ENCODE measurements around the gene PMEPA1.

DNA sequence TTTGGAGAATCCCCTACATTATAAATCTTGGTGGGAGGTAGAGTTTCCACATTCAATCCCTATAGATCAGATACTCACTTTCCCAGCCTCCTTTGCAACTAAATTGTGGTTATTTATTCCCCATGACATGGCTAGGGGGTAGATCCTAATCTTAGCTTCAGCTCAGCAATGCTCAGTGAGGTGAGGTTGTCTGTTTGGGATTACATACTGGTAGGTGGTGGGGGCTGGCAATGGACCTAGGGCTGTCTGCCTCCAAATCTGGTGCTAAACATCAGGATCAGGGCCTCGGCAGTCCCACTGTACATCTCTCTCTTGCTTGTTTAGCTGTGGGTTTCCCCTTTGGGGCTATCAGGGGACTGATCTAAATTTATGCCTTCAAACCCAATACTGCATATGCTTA lies 45.8 kb upstream of the PMEPA1 start:
- TF ChIP-seq SMARCA5 (IDR thresholded peaks at IDR 0.05) (no peak), PBX3 (IDR thresholded peaks at IDR 0.05; ENCODE audit: insufficient replicate concordance, low read depth, low read length) (no peak), GABPA (IDR thresholded peaks at IDR 0.05; ENCODE audit: low read depth) (no peak), EP300 (IDR thresholded peaks at IDR 0.05; ENCODE audit: borderline replicate concordance in 1 of 2, control insufficient read depth in 1 of 2, low read depth in 2 of 2, low read length in 2 of 2) (no peak), HDAC2 (IDR thresholded peaks at IDR 0.05) (no peak), POLR2AphosphoS5 (IDR thresholded peaks at IDR 0.05; ENCODE audit: low read length) (no peak), NRF1 (conservative IDR thresholded peaks at IDR 0.05; ENCODE audit: low read depth, low read length) (no peak), CBX3 (IDR thresholded peaks at IDR 0.05; ENCODE audit: borderline replicate concordance, low read depth) (no peak), CBFB (IDR thresholded peaks at IDR 0.05; ENCODE audit: low read depth) (no peak), BMI1 (IDR thresholded peaks at IDR 0.05; ENCODE audit: borderline replicate concordance) (no peak)
- TF ChIP-seq, protein P1, sequence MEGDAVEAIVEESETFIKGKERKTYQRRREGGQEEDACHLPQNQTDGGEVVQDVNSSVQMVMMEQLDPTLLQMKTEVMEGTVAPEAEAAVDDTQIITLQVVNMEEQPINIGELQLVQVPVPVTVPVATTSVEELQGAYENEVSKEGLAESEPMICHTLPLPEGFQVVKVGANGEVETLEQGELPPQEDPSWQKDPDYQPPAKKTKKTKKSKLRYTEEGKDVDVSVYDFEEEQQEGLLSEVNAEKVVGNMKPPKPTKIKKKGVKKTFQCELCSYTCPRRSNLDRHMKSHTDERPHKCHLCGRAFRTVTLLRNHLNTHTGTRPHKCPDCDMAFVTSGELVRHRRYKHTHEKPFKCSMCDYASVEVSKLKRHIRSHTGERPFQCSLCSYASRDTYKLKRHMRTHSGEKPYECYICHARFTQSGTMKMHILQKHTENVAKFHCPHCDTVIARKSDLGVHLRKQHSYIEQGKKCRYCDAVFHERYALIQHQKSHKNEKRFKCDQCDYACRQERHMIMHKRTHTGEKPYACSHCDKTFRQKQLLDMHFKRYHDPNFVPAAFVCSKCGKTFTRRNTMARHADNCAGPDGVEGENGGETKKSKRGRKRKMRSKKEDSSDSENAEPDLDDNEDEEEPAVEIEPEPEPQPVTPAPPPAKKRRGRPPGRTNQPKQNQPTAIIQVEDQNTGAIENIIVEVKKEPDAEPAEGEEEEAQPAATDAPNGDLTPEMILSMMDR (IDR thresholded peaks at IDR 0.05 in 2 of 3, conservative IDR thresholded peaks at IDR 0.05 in 1 of 3; ENCODE audit: control insufficient read depth in 2 of 3, extremely low read depth in 1 of 3, insufficient read depth in 1 of 3, low read depth in 3 of 3, low read length in 3 of 3): no peak
- TF ChIP-seq, protein P2, sequence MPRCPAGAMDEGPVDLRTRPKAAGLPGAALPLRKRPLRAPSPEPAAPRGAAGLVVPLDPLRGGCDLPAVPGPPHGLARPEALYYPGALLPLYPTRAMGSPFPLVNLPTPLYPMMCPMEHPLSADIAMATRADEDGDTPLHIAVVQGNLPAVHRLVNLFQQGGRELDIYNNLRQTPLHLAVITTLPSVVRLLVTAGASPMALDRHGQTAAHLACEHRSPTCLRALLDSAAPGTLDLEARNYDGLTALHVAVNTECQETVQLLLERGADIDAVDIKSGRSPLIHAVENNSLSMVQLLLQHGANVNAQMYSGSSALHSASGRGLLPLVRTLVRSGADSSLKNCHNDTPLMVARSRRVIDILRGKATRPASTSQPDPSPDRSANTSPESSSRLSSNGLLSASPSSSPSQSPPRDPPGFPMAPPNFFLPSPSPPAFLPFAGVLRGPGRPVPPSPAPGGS (IDR thresholded peaks at IDR 0.05; ENCODE audit: borderline replicate concordance, insufficient read depth, low read depth, low read length, poor library complexity, severe bottlenecking): no peak
- TF ChIP-seq, protein P3, sequence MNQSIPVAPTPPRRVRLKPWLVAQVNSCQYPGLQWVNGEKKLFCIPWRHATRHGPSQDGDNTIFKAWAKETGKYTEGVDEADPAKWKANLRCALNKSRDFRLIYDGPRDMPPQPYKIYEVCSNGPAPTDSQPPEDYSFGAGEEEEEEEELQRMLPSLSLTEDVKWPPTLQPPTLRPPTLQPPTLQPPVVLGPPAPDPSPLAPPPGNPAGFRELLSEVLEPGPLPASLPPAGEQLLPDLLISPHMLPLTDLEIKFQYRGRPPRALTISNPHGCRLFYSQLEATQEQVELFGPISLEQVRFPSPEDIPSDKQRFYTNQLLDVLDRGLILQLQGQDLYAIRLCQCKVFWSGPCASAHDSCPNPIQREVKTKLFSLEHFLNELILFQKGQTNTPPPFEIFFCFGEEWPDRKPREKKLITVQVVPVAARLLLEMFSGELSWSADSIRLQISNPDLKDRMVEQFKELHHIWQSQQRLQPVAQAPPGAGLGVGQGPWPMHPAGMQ (IDR thresholded peaks at IDR 0.05; ENCODE audit: borderline replicate concordance): no peak
